ENCODE data around the gene SCRN3.

DNA sequence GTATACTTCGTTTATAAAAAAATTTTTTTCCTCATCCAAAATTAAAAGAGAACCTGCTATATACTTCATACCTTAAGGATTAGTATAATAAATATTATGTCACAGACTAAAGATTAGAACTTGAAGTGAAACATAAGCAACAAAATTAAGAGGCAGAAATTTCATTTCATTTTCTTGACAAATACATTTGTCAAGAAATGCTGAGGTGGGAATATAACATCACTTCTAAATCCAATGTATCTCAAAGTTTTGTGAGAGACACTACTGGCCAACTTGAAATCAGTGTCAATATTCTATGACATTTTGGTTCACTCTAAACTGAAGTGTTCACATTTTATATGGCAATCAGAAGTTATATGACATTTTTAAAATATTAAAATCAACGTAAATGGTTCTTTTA, 43.8 kb downstream of the SCRN3 start:
- TF ChIP-seq, protein P1, sequence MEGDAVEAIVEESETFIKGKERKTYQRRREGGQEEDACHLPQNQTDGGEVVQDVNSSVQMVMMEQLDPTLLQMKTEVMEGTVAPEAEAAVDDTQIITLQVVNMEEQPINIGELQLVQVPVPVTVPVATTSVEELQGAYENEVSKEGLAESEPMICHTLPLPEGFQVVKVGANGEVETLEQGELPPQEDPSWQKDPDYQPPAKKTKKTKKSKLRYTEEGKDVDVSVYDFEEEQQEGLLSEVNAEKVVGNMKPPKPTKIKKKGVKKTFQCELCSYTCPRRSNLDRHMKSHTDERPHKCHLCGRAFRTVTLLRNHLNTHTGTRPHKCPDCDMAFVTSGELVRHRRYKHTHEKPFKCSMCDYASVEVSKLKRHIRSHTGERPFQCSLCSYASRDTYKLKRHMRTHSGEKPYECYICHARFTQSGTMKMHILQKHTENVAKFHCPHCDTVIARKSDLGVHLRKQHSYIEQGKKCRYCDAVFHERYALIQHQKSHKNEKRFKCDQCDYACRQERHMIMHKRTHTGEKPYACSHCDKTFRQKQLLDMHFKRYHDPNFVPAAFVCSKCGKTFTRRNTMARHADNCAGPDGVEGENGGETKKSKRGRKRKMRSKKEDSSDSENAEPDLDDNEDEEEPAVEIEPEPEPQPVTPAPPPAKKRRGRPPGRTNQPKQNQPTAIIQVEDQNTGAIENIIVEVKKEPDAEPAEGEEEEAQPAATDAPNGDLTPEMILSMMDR (IDR thresholded peaks at IDR 0.05) = no peak
- no peak for TF ChIP-seq POLR2A (IDR thresholded peaks at IDR 0.05)

Measured in heart left ventricle (tissue), 13 donors.